IPS DF 6.9 (cell line): ENCODE measurements around the gene MRPS18A.

Experiments used
- DNase-seq: peaks from one replicate; pipeline ENCODE4 v3.0.0-alpha.2; 2013; ENCODE audit warnings: low read depth, low spot score
- H3K27ac ChIP-seq: one replicate; pipeline ENCODE4 v1.5.1; 2013; ENCODE audit warnings: low read length, control low read depth
- H3K27me3 ChIP-seq: 2 replicates; pipeline ENCODE4 v1.6.1; 2013; ENCODE audit warnings: mild to moderate bottlenecking, low read length; ENCODE audit not compliant: control insufficient read depth, insufficient read depth
- H3K36me3 ChIP-seq: 2 replicates; pipeline ENCODE4 v1.6.1; 2013; ENCODE audit warnings: low read length; ENCODE audit not compliant: control insufficient read depth, insufficient read depth
- H3K4me1 ChIP-seq: 2 replicates; pipeline ENCODE4 v1.6.1; 2013; ENCODE audit warnings: low read length; ENCODE audit not compliant: control insufficient read depth, insufficient read depth
- H3K4me3 ChIP-seq: 2 replicates; pipeline ENCODE4 v1.5.1; 2013; ENCODE audit warnings: mild to moderate bottlenecking, low read length
- H3K9me3 ChIP-seq: 2 replicates; pipeline ENCODE4 v1.6.1; 2013; ENCODE audit warnings: low read length, inconsistent platforms; ENCODE audit not compliant: control insufficient read depth, insufficient read depth
- WGBS: extraction: QIAGEN DNeasy Blood & Tissue Kit; methylation state at CpG from one replicate; pipeline ENCODE4 v1.1.7; 2013; ENCODE audit warnings: mixed read lengths, missing lambda C conversion rate; ENCODE audit not compliant: insufficient read length, insufficient coverage; 5-methylcytosine and 5-hydroxymethylcytosine counted together

MRPS18A gene

DNA sequence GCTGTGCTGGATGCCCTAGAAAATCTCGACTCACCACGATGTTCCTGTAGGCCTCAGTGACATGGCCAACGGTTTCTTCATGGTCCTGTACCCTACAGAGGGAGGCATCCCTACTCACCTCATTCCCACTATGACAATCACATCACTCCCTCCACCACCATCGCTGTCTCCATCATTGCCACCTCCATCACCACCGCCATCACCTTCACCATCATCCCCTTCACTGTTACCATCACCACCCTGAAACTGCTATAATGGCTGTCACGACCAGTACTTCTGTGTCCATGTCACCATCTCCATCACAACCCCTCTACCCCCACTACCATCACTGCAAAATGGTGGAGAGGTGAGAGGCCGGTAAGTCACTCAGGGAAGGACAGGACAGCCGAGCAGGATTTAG is 29.8 kb upstream of the MRPS18A start:
- Histone ChIP-seq H3K27ac (no peak overlapping the region), H3K4me3 (no peak overlapping the region), H3K36me3 (no peaks in the 10 kb centered on the region), H3K4me1 (0 out of 2 replicates have a peak, but pooled peaks cover 2% of the 10 kb centered on the region), H3K27me3 (no peaks in the 10 kb centered on the region), H3K9me3 (no peaks in the 10 kb centered on the region)
- no CpG with 5 or more reads among the region's 8 CpGs for WGBS
- no peak for DNase-seq

DNA sequence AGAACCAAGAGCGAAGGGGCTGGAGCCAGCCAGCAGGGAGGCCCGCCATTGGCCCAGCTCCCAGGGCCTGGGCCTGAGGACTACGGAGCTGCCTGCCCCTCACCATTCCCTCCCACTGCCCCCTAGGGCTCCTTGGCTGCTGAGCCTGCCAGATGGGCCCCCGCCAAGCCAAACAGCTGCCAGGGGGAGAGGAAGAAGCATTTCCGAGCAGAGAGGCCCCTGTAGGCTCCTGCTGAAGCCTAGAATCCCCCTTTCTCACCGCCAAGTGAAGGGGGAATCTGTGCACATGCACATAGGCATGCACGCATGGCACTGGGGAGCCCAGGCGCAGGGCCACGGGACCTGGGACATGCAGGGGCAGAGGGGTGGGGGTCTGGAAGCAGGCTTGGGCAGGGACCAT is 28.5 kb upstream of the MRPS18A start:
- no peak for DNase-seq
- Histone ChIP-seq H3K36me3 (no peaks in the 10 kb centered on the region), H3K4me1 (0 out of 2 replicates have a peak, but pooled peaks cover 2% of the 10 kb centered on the region), H3K4me3 (no peak overlapping the region), H3K9me3 (no peaks in the 10 kb centered on the region), H3K27me3 (no peaks in the 10 kb centered on the region), H3K27ac (no peak overlapping the region)
- WGBS: no CpG with 5 or more reads among the region's 9 CpGs

DNA sequence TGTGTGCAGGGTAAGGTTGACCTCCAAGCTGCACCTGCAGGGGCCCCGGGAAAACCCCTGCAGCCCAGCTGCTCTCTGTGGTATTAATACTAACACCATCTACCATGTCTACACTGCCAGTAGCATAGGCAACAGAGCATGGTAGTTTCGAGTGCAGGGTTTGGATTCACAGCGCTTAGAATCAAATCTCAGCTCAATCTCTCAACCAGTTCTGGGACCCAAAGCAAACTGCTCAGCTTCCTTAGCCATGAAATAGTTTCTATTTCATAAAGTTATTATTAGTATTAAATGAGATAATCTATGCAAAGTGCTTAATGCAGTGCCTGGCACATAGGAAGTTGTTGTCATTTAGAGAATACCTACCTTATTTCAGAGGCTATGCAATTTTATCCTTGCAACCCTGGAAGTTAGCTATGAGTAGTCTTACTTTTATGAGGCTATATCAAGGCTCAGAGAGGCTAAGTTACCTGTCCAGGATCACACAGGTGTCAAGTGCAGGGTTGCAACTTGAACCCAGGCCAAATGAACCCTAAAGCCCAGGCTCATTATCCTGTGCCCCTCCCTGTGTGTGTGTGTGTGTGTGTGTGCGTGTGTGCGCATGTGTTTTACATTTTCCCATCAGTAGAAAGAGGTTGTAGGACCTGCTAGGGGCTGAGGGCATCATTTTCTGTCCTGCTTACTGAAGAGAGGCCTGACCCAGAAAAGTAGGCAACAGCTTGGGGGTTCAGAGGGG is 27.6 kb upstream of the MRPS18A start:
- no CpG with 5 or more reads among the region's 5 CpGs for WGBS
- Histone ChIP-seq H3K36me3 (no peaks in the 10 kb centered on the region), H3K9me3 (no peaks in the 10 kb centered on the region), H3K27me3 (no peaks in the 10 kb centered on the region), H3K4me3 (no peak overlapping the region), H3K27ac (no peak overlapping the region), H3K4me1 (0 out of 2 replicates have a peak, but pooled peaks cover 2% of the 10 kb centered on the region)
- no peak for DNase-seq

DNA sequence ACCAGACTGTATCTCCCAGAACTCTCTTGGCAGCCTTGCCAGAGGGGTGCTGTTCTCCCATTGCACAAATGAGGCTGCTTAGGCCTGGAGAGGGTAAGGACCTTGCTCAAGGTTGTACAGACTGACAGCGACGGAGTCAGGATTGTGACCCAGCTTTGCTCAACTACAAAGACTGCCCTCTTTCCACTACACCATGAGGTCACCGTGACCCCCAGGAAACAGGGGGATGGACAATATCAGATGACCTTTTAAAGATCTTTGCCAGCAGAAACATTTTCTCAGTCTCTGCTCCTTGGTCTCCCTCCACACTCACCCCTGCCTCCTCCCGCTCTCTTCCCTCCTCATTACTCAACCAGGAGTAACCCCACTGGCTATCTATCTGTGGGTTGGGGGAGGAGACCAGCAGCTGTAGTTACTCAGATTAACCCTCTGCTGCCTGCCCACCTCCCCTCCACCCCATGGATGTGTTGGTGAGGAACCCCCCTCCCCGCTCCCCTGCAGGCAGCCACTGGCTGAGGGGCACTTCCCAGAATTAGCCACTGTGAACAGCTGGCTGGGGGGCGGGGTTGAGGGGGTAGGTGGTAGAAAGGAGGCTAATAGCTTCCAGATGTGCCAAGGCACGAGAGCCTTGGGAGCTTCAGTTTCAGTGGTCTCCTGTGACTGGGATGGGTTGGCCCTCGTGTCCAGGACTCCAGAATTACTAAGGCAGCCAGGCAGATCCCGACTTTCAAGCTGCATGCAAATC is 26.9 kb upstream of the MRPS18A start:
- no peak overlapping the region for H3K27ac ChIP-seq
- H3K4me1 ChIP-seq: 0 out of 2 replicates have a peak, but pooled peaks cover 2% of the 10 kb centered on the region
- H3K36me3 ChIP-seq: no peaks in the 10 kb centered on the region
- H3K27me3 ChIP-seq: no peaks in the 10 kb centered on the region
- DNase-seq: no peak
- WGBS: no CpG with 5 or more reads among the region's 9 CpGs
- H3K4me3 ChIP-seq: no peak overlapping the region
- H3K9me3 ChIP-seq: no peaks in the 10 kb centered on the region

DNA sequence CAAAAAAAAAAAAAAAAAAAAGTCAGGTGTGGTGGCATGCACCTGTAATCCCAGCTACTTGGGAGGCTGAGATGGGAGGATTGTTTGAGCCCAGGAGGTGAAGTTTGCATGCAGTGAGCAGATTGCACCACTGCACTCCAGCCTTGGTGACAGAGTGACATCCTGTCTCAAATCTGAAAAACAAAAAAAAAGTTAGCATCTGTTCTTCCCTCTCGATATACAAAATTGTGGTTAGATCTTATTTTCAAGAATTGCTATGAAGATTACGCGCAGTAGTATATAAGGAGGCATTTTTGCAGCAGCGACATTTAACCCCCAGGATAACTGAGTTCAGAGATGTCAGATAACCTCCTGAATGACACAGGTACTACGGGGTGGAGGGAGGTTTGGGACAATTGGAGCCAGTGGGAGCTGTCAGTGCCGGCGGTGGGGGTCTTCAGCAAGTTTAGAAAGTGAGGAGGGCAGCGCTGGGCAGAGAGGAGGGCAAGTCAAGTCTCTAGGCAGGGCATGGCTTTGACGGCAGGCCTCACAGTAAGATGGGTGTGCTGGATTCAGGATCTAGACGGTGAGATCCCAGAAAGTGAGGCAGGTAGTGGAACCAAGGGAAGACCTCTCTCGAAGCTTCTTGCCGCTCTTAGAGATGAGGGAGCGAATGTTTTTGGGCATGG is 26.2 kb upstream of the MRPS18A start:
- no peaks in the 10 kb centered on the region for H3K9me3 ChIP-seq
- no peak overlapping the region for H3K27ac ChIP-seq
- DNase-seq: no peak
- WGBS: no CpG with 5 or more reads among the region's 13 CpGs
- no peaks in the 10 kb centered on the region for H3K27me3 ChIP-seq
- no peaks in the 10 kb centered on the region for H3K36me3 ChIP-seq
- H3K4me1 ChIP-seq: 0 out of 2 replicates have a peak, but pooled peaks cover 2% of the 10 kb centered on the region
- no peak overlapping the region for H3K4me3 ChIP-seq

DNA sequence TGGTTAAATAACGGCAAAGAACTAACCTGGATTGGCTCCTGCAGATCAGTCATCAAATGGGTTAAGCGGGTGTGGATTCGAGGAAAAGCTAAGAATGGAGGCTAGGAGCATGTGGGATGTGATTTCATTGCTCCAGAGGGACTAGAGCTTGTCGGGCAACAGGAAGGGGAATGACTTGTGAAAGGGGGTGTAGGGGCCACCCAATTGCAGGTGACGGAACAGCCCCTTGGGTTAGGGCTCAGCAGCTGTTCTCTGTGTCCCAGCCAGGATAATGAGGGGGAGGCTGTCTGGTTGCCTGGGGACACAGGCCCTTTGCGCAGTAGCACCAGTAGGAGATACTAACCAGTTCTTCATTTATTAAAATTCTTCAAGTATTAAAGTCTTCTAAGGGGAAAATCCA is 25.0 kb upstream of the MRPS18A start:
- H3K36me3 ChIP-seq: no peaks in the 10 kb centered on the region
- WGBS: no CpG with 5 or more reads among the region's 6 CpGs
- no peaks in the 10 kb centered on the region for H3K27me3 ChIP-seq
- H3K4me3 ChIP-seq: no peak overlapping the region
- no peaks in the 10 kb centered on the region for H3K9me3 ChIP-seq
- DNase-seq: no peak
- no peak overlapping the region for H3K27ac ChIP-seq
- peaks cover 2% of the 10 kb centered on the region for H3K4me1 ChIP-seq

DNA sequence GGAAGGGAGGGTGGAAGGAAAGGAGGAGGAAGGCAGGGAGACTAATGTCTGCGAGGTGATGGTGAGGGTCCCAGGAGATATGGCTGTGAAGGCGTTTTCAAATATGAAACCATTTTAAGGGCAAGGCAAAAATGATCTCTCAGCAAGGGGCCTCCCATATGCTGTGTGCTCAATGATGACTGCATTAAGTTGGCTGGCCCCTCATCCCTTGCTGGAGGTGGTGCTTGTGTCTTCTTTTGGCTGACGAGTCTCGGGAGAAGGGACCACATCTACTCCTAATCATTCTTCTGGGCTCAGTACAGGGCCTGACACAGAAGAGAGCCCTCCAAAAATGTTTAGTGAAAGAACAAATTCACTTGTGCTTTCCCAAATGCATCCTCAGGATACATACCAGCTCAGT is 23.0 kb upstream of the MRPS18A start:
- no peaks in the 10 kb centered on the region for H3K27me3 ChIP-seq
- no peak overlapping the region for H3K27ac ChIP-seq
- H3K9me3 ChIP-seq: no peaks in the 10 kb centered on the region
- no peaks in the 10 kb centered on the region for H3K36me3 ChIP-seq
- H3K4me3 ChIP-seq: no peak overlapping the region
- no CpG with 5 or more reads among the region's 4 CpGs for WGBS
- no peak for DNase-seq
- H3K4me1 ChIP-seq: peaks cover 4% of the 10 kb centered on the region

DNA sequence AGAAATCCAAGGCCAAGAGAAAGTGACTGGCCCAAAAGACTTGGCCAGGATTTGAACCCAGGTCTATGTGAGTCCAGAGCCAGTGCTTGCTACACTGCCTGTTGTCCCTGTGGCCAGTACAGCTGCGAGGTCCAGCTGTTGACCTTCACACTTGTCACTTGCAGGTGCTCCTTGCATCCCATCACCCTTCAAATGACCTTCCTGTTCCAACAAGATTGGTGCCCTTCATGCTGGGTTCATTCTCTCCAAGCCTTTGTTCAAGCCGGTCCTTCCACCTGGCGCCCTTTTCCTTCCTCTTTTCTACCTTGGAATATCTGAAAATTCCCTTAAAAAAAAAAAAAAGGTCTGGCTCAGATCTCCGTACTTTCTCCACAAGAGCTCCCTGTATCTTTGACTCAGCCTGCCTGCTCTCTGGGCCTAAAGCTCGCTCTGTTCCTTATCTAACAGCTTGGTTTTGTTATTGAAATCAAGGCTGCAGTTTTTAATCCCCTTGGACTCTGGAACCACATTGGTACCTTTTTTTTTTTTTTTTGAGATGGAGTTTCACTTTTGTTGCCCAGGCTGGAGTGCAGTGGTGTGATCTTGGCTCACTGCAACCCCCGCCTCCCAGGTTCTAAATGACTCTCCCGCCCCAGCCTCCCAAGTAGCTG is 22.2 kb upstream of the MRPS18A start:
- Histone ChIP-seq H3K9me3 (no peaks in the 10 kb centered on the region), H3K27ac (no peak overlapping the region), H3K4me1 (peaks cover 4% of the 10 kb centered on the region), H3K36me3 (no peaks in the 10 kb centered on the region), H3K4me3 (no peak overlapping the region), H3K27me3 (no peaks in the 10 kb centered on the region)
- no peak for DNase-seq
- WGBS: no CpG with 5 or more reads among the region's 7 CpGs

DNA sequence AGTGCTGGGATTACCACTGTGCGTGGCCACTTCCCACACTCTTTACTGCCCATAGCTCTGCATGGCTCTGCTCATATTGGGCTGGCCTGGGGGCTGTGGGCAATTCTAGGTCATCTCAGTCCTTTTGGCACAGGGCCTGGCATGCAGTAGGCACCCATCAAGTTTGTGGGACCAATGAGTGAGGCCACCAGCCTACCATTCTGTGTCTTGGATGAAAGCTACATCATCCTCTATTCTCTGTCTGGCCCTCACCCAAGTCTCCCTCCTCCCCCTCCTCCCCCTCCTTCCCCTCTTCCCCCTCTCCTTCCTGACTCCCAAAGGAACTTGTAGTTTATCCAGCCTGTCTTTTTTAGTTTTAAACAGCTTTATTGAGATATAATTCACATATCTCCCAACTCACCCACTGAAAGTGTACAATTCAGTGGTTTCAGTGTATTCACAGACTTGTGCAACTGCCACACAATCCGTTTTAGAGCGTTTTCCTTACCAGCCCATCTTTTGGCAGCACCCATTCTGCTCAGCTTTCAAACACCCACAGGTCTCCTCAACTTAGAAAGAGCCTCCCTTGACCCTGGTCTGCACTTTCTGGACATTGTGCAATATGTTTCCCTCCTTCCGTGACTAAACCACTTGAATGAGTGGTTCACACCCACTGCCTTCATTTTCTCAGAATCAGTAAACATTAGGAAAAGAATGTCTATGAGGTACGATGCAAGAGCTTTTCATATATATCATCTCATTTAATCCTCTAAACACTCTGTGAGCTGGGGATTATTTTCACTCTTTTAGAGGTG is 21.5 kb upstream of the MRPS18A start:
- Histone ChIP-seq H3K4me3 (no peak overlapping the region), H3K27me3 (no peaks in the 10 kb centered on the region), H3K27ac (no peak overlapping the region), H3K4me1 (peaks cover 2% of the 10 kb centered on the region), H3K9me3 (no peaks in the 10 kb centered on the region), H3K36me3 (no peaks in the 10 kb centered on the region)
- no peak for DNase-seq
- WGBS: no CpG with 5 or more reads among the region's 5 CpGs
